Muscle layer of colon (tissue), 2 donors: Measurements from ENCODE around the gene DTX3.
"Not testable (repeated sequence)": the region's sequence is repeated elsewhere in the genome, so short reads cannot be mapped to it uniquely, and the experiment has no call there.

Experiments
- H3K27ac ChIP-seq: one replicate; pipeline ENCODE4 v1.7.0; 2013; ENCODE audit warnings: low read depth, mild to moderate bottlenecking, low read length, moderate library complexity
- H3K27me3 ChIP-seq, 2 donors: one replicate each; pipeline ENCODE4 v1.7.0; 2013; ENCODE audit warnings: low read length in 2 of 2, mild to moderate bottlenecking in 2 of 2; ENCODE audit not compliant: insufficient read depth in 2 of 2, control insufficient read depth in 1 of 2
- H3K36me3 ChIP-seq: one replicate; pipeline ENCODE4 v1.7.0; 2013; ENCODE audit warnings: mild to moderate bottlenecking, low read length; ENCODE audit not compliant: insufficient read depth
- H3K4me1 ChIP-seq: one replicate; pipeline ENCODE4 v1.7.0; 2013; ENCODE audit warnings: mild to moderate bottlenecking, low read length; ENCODE audit not compliant: insufficient read depth
- H3K4me3 ChIP-seq, 2 donors: one replicate each; pipeline ENCODE4 v1.7.0; 2013; ENCODE audit warnings: low read length in 2 of 2, low read depth in 1 of 2, mild to moderate bottlenecking in 1 of 2, moderate library complexity in 1 of 2
- H3K9ac ChIP-seq: one replicate; pipeline ENCODE4 v1.7.0; 2013; ENCODE audit warnings: low read length
- H3K9me3 ChIP-seq: one replicate; pipeline ENCODE4 v1.7.0; 2013; ENCODE audit warnings: mild to moderate bottlenecking, low read length
- donor health status: abdominal sarcoma.
- donor health status: Adenocarcinoma of cecum.

The DTX3 gene

GRCh38 chr12:57604454-57604991 is at the start of gene DTX3:
DTX3 (plus strand) TSS chr12:57604824; CDS start chr12:57606518, 1,694 bp downstream.
- H3K27me3 ChIP-seq = no peaks in the 10 kb centered on the region
- no peaks in the 10 kb centered on the region for H3K9me3 ChIP-seq
- H3K4me1 ChIP-seq = peaks cover 26% of the 10 kb centered on the region
- peak within 1 kb of the TSS; percentile 98 for H3K27ac ChIP-seq
- peaks cover 52% of the 10 kb centered on the region for H3K36me3 ChIP-seq
- peak within 1 kb of the TSS; percentile 79 for H3K9ac ChIP-seq
- peak within 1 kb of the TSS; percentile 90 to 97 for H3K4me3 ChIP-seq

- Histone ChIP-seq H3K9ac (no peak overlapping the region), H3K36me3 (no peaks in the 10 kb centered on the region), H3K9me3 (no peaks in the 10 kb centered on the region), H3K27me3 (peaks cover 0 to 8% of the 10 kb centered on the region in 2 donors), H3K27ac (no peak overlapping the region), H3K4me1 (no peaks in the 10 kb centered on the region), H3K4me3 (no peak overlapping the region)
These were observed 49.7 kb upstream of the DTX3 start for GRCh38 chr12:57554897-57555296.

GRCh38 chr12:57558864-57559263 is 45.8 kb upstream of the DTX3 start:
- H3K4me3 ChIP-seq = no peak overlapping the region

GRCh38 chr12:57560516-57560915 is 44.1 kb upstream of the DTX3 start:
- Histone ChIP-seq H3K4me3 (no peak overlapping the region), H3K27me3 (no peaks in the 10 kb centered on the region), H3K9me3 (no peaks in the 10 kb centered on the region), H3K27ac (no peak overlapping the region), H3K9ac (no peak overlapping the region), H3K36me3 (no peaks in the 10 kb centered on the region), H3K4me1 (no peaks in the 10 kb centered on the region)

More at GRCh38 chr12:57558864-57559263, 45.8 kb upstream of the DTX3 start:
- Histone ChIP-seq H3K27me3 (no peaks in the 10 kb centered on the region), H3K9ac (no peak overlapping the region), H3K9me3 (no peaks in the 10 kb centered on the region), H3K27ac (no peak overlapping the region), H3K36me3 (no peaks in the 10 kb centered on the region), H3K4me1 (no peaks in the 10 kb centered on the region)

- H3K9me3 ChIP-seq, H3K4me1 ChIP-seq, H3K9ac ChIP-seq, H3K27ac ChIP-seq, H3K36me3 ChIP-seq, H3K27me3 ChIP-seq, H3K4me3 ChIP-seq: not testable (repeated sequence)
These were observed 43.5 kb upstream of the DTX3 start for GRCh38 chr12:57561117-57561516.

GRCh38 chr12:57563358-57563757 is 41.3 kb upstream of the DTX3 start:
- H3K4me1 ChIP-seq = no peaks in the 10 kb centered on the region
- H3K9me3 ChIP-seq = no peaks in the 10 kb centered on the region
- no peak overlapping the region for H3K9ac ChIP-seq
- no peaks in the 10 kb centered on the region for H3K27me3 ChIP-seq
- no peak overlapping the region for H3K4me3 ChIP-seq
- no peaks in the 10 kb centered on the region for H3K36me3 ChIP-seq
- no peak overlapping the region for H3K27ac ChIP-seq

GRCh38 chr12:57564178-57564740 is 40.4 kb upstream of the DTX3 start:
- Histone ChIP-seq H3K36me3 (no peaks in the 10 kb centered on the region), H3K4me3 (no peak overlapping the region), H3K9ac (no peak overlapping the region), H3K27me3 (no peaks in the 10 kb centered on the region), H3K4me1 (no peaks in the 10 kb centered on the region), H3K9me3 (no peaks in the 10 kb centered on the region), H3K27ac (no peak overlapping the region)

GRCh38 chr12:57568838-57569237 is 35.8 kb upstream of the DTX3 start:
- H3K4me1 ChIP-seq = no peaks in the 10 kb centered on the region
- H3K36me3 ChIP-seq = no peaks in the 10 kb centered on the region
- no peaks in the 10 kb centered on the region for H3K9me3 ChIP-seq
- no peak overlapping the region for H3K9ac ChIP-seq
- no peak overlapping the region for H3K27ac ChIP-seq
- no peaks in the 10 kb centered on the region for H3K27me3 ChIP-seq
- no peak overlapping the region for H3K4me3 ChIP-seq

GRCh38 chr12:57569858-57570257 is 34.8 kb upstream of the DTX3 start:
- Histone ChIP-seq H3K4me3 (no peak overlapping the region), H3K9me3 (no peaks in the 10 kb centered on the region), H3K27me3 (no peaks in the 10 kb centered on the region), H3K4me1 (no peaks in the 10 kb centered on the region), H3K27ac (no peak overlapping the region), H3K36me3 (no peaks in the 10 kb centered on the region), H3K9ac (no peak overlapping the region)

- H3K4me3 ChIP-seq, H3K9ac ChIP-seq, H3K27me3 ChIP-seq, H3K9me3 ChIP-seq, H3K4me1 ChIP-seq, H3K36me3 ChIP-seq, H3K27ac ChIP-seq: not testable (repeated sequence)
These were observed 34.2 kb upstream of the DTX3 start for GRCh38 chr12:57570438-57570837.

GRCh38 chr12:57571926-57572762 is 32.5 kb upstream of the DTX3 start:
- no peak overlapping the region for H3K27ac ChIP-seq
- H3K9me3 ChIP-seq = no peaks in the 10 kb centered on the region
- no peak overlapping the region for H3K4me3 ChIP-seq
- no peaks in the 10 kb centered on the region for H3K27me3 ChIP-seq
- H3K9ac ChIP-seq = no peak overlapping the region
- H3K4me1 ChIP-seq = no peaks in the 10 kb centered on the region
- H3K36me3 ChIP-seq = no peaks in the 10 kb centered on the region
